A549 (cell line): Measurements from ENCODE around the gene SH3RF2.

Experiments used
- CTCF ChIP-seq: fragments of >200 bp; sonication (Bioruptor Twin); formaldehyde crosslinking; IDR thresholded peaks from 3 replicates; pipeline ENCODE4 v1.5.1; 2016
- MAX ChIP-seq: IDR thresholded peaks from 2 replicates; pipeline ENCODE4 v1.6.1; 2012
- REST ChIP-seq: fragments of 200-600 bp; sonication (generic); IDR thresholded peaks from 2 replicates; pipeline ENCODE4 v1.6.1; 2016; ENCODE audit warnings: antibody characterized with exemption, mild to moderate bottlenecking, moderate library complexity
- RFX5 ChIP-seq: fragments of 450-650 bp; IDR thresholded peaks from 2 replicates; pipeline ENCODE4 v1.7.1; 2014; ENCODE audit warnings: antibody characterized with exemption, mild to moderate bottlenecking, moderate library complexity

- TF ChIP-seq MAX (no peak), CTCF (no peak), REST (no peak), RFX5 (no peak)
Observed at GRCh38 chr5:146018514-146019375, 82.4 kb downstream of the SH3RF2 start.
